Measurements from ENCODE around the gene C2CD4C.

DNA sequence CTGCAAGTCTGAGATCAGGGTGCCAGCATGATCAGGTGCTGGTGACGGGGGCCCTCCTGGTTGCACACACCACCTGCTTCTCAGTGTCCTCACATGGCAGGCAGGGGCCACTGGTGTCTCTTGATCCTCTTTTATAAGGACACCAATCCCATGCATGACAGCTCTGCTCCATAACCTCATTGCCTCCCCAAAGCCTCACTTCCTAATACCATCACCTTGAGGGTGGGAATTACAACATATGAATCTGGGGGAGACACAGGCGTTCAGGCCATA, 49.4 kb downstream of the C2CD4C start:
- TF ChIP-seq CTCF (conservative IDR thresholded peaks at IDR 0.05; ENCODE audit: low read depth in 2 of 2) (no peak), STAT1 (IDR thresholded peaks at IDR 0.05; ENCODE audit: unreplicated experiment) (no peak)
